EL (cell line): ENCODE data around the gene IRAK2.

ENCODE experiments used
- DNase-seq: peaks from one replicate; pipeline ENCODE4 v3.0.0-alpha.2; 2016

The IRAK2 gene

DNA sequence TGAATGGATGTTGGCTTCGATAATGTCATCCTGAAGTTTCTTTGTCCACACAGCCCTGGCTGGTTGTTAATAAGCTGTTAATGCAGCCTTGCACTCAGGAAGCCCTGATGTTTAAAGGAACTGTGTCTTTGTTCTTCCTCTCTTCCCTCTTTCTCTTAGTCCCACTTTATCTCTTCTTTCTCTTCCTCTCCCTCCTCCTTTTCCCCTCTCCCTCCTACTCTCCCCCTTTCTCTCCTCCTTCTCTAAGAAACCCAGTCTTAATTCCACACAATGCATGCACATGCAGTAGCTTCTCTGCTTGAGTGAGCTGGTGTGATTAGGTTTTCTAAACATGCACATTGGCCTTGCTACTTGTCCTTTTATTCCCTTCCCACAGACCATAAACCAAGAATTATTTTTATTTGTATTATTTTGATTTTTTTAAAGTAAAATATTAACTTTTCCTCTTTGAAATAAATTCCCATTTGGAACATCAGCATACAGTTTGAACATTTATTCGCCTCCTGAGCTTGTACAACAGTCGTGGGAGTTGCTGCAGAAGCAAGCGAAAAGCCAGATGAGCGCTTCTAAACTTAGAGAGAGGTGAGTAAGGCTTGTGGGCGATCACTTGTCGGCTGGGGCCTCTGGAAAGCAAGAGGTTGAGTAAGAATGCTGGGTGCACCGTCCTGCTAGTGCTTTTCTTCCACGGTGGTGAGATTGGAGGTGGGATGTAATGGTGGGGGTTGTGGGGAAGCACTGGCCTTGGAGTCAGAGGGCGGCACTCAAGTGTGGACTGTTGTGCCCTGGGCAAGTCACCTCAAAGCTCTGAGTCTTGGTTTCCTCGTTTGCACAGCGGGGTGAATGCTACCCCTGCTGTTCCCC, 120.8 kb downstream of the IRAK2 start:
- no peak for DNase-seq

DNA sequence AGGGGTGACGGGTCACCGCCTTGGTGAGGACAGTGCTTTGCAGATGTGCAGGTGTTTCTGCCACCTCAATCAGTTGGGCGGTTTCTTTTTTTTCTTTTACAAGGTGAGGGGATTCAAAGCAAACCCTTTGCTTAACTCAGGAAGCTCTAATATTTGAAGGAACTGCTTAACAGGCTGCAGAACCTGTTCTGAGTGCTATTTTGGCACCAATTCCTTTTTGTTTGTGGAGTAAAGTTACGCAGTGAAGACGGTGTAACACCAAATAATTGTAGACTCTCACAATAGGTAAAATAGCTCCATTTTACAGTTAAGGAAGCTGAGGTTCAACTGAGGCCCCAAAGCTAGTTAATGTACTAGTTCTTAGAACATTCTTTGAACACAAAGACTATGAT, 121.4 kb downstream of the IRAK2 start:
- no peak for DNase-seq

DNA sequence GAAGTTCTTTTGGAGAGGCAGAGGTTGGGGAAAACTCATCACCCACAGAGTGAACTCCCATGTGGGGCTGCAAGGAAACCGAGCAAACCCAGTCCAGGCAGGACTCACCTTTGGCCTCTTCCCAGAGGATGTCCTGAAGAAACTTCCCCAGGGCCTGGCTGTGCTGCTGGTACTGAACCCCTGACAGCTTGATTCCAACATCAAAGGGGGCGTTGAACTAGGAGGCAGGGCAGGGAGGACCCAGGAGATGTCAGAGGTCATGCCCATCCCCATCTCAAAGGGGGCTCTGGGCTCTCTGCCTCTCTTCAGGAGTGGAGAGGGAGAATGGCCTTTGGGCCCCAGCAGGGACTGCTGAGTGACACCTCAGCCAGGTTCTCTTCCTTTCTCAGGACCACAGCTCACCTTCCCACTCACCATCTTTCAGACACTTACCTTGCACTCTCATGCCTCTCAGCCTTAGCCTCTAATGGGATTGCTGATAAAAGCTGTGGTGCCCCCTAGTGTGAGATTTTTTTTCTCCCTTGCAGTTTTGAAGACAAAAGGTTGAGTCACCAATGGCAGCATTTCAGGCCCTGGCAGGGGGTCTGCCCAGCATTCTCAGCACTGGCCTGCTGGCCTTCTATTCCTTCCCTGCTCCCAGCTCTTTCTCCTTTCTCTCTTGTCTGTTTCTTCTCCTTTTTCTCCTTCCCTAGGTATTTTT, 122.0 kb downstream of the IRAK2 start:
- DNase-seq = peak; percentile 38

DNA sequence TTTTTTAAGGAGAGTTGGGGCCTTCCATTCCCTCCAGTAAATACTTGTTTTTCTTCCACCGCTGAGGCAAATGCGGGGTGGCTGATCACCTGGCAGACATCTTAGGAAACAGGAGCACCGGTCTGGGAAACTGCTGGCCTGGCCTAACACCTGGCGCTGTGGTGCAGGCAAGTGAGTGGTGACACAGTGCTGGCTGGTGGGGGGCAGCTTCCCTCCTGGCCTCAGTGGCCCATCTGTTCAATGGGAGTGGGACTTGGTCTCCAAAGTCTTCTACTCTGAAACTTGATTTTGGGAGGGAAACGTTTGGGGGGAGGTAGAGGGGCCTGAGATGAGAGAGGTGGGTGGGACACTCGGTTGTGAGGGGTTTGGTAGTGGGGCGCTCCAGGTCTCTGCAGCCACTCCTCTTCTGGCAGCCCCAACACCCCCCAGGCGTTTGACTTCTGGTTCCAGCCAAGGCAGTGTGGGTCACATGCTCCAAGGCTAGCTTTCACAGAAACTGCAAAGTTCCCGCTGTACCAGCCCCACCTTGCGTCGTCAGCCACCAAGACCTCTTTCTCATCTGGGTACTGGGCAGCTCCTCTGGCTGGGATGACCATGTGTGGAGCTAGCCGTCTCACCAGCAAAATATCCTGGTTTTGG, 123.3 kb downstream of the IRAK2 start:
- no peak for DNase-seq

DNA sequence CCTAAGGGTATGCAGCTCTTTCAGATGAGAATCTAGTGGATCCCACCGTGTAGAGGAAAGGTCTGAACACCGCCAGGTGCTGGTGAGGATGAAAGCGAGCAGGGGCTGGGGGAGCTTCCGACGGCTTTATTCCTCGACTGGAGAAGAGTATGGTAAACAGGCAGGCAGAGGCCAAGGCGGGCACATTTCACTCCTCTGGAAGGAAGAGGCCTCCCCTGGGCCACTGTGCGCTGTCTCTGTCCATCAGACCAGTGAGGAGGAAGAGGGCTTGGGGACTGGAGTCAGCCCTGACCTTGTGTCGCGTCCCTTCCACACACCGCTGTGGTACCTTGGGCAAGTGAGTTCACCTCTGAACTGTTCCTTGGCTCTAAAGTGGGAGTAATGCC, 123.8 kb downstream of the IRAK2 start:
- DNase-seq = no peak

DNA sequence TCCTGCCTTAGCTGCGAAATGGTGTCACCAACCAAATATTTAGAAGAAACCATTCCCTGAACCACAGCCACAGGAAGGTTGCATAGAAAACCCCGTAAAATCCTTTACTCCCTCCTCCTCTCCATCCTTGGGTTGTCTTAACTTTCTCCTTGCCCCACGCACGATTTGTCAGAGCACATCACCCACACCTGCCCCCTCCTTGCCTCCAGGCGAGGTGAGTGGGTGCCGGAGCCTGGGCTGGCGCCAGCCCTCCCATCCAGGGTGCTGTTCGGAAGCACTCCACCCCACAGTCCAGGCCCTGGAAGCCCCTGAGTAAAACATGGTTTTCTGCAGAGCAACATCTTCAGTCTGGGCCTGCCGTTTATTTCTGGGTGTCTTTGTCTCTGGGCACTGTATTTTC, 124.4 kb downstream of the IRAK2 start:
- DNase-seq = no peak

DNA sequence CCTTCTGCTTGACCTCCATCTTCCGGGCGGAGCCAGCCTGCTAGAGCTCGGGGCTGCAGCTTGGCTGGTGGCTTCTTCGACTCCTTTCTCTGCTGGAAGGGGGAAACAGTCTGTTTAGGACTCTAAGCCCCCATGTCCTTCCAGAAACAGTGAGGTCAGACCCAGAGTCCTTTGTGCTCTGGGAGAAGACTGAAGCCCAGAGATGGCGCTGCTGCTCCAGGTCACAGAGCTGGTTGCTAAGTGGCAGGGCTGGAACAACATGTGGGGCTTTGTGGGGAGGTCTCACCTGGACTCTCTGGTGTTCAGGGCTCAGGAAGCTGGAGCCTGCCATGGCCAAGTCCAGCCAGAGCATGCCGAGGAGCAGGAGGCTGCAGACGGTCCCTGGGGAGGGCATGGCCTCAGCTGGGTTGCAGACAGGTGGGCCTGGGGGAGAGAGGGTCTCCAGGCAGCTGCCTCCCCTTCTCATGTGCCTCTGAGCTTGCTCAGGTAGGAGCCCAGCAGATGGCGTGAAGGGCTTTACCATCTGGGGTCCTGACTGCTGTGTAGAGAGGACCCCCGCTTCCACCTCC, 125.2 kb downstream of the IRAK2 start:
- no peak for DNase-seq

DNA sequence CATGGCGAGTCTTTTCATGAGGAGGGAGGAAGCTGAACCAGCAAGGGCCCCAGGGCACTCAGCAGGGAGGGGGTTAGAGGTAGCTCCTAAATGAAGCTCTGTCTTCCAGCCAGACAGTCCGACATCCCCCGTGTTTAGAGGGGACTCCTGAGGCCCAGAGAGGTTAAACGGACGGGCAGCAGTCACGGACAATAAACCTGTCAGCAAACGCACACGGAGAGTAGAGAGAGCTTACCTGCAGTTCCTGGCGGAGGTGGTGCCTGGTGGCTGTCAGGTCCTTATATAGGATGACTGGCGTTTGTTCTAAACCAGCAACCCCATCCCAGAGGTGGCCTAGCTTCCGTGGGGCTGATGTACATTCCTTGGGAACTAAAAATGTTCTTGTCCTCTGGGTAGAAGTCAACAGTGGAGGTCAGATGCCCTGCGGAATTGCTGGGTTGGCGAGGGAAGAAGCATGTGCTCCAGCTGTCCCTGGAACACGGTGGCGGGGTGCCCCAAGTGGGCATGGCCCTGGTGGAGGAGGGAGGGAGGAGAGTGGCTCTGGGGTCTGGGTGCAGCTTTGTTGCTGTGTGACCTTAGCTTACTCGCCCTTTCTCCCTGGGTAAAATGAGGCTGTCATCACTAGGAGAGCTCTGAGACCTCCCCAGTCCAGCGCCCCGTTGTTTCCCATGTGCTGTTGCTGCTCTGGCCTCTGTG, 125.9 kb downstream of the IRAK2 start:
- no peak for DNase-seq

DNA sequence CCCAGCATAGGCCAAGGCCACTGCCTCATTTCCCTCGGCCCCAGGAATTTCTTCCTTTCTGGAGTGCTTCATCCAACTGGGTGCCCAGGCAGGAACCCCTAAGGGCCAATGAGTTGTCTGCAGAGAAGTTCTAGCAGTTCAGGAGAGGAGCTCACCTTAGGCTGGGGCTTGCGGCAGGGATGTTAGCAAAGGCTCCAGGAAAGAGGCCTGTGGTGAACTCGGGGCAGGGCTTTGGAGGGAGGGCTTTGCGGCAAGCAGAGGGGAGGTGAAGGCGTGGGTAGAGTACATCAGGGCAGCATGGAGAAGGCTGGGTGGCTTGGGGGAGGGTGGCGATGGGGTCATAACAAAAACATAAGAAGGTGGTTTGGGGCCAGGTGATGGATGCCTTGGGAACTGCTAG, 126.9 kb downstream of the IRAK2 start:
- DNase-seq = no peak

DNA sequence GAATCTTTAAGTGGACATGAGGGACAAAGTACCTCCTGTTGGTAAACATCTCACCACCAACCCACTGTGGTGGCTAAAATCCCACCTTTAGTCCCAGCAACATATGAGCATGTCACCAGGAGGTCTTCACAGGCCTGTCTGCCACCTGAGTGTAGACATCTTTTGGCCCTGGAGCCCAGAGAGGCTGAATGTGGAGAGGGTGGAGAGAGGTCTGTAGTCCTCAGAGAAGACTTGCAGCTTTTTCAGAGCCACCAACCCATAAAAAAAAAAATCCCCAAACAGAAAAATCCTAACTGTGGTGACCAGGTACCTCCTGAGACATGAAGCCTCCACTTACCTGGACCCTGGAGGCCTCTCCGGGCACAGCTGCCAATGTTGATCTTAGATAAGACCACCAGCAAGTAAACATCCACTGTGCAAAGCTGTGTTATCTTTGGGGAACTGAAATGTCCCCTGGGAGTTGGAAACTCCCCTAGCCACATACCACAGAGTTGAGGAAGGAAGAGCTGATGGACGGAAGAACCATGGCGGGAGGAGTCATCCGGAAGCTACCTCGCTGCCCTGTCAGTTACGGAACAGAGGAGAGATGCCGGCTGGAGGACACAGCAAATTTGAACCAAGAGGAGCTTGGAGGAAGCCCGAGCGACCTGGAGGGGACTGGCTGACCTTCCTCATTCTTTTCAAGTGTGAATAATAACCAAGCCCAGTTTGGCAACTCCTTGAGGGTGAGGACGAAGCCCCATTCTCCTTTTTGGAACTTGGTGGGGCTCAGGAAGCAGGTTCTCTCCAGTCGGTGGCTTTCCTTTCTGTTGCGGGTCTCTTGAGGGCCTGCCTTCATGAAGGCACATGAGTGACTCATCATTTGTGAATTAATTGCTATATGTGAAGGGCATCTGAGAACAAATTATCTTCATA, 128.0 kb downstream of the IRAK2 start, which contains the start of gene GHRL:
TSS of gene GHRL (minus strand) at position 443 of the 915 bp plus-strand sequence. CDS start 2,767 bp downstream, outside the sequence.
- no peak for DNase-seq
